Spleen (tissue), 7 donors: ENCODE data around the gene COL4A3.

Source experiments
- POLR2A ChIP-seq, 3 donors: fragments of 450-650 bp; IDR thresholded peaks; one replicate each; pipeline ENCODE4 v1.5.1; 2017; ENCODE audit warnings: antibody characterized with exemption in 3 of 3, mild to moderate bottlenecking in 1 of 3
- POLR2AphosphoS5 ChIP-seq, 3 donors: sonication (generic); formaldehyde crosslinking; IDR thresholded peaks; one replicate each; pipeline ENCODE4 v1.5.1; 2017; ENCODE audit warnings: antibody characterized with exemption in 3 of 3
- TF ChIP-seq, protein P1 (sequence below), 11 experiments: fragments of 200-600 bp in 7 of 11; fragments of 450-650 bp in 4 of 11; sonication (generic) in 4 of 11; IDR thresholded peaks in 8 of 11; conservative IDR thresholded peaks in 3 of 11; 1 replicate in 7 of 11; 2 replicates in 4 of 11; pipeline versions ENCODE4 v1.4.0 to v1.8.0; 2016 to 2021; ENCODE audit warnings: antibody characterized with exemption in 11 of 11, inconsistent platforms in 4 of 11, mild to moderate bottlenecking in 1 of 11
- donor health status: DM: no; HTN: no; CAD: no; lungs with moderate emphysema.
- donor health status: DM: no; HTN: no; CAD: no.
- donor health status: DM: no; HTN: no; CAD: no.

DNA sequence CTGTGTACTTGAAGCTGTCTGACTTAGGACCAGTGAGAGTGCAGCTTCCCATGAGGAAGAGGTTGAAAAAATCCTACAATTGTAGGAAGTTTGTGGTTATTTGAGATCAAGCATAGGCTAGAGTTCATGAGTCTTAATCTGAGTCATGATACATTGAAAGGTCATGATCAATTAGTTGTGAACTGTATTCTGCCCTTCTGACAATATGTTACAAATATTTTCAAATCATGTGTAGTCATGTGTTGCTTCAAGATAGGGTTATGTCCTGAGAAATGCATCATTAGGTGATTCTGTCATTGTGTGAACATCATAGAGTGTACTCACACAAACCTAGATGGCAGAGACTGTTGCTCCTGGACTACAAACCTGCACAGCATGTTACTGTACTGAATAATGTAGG lies 92.2 kb downstream of the COL4A3 start:
- TF ChIP-seq, protein P1, sequence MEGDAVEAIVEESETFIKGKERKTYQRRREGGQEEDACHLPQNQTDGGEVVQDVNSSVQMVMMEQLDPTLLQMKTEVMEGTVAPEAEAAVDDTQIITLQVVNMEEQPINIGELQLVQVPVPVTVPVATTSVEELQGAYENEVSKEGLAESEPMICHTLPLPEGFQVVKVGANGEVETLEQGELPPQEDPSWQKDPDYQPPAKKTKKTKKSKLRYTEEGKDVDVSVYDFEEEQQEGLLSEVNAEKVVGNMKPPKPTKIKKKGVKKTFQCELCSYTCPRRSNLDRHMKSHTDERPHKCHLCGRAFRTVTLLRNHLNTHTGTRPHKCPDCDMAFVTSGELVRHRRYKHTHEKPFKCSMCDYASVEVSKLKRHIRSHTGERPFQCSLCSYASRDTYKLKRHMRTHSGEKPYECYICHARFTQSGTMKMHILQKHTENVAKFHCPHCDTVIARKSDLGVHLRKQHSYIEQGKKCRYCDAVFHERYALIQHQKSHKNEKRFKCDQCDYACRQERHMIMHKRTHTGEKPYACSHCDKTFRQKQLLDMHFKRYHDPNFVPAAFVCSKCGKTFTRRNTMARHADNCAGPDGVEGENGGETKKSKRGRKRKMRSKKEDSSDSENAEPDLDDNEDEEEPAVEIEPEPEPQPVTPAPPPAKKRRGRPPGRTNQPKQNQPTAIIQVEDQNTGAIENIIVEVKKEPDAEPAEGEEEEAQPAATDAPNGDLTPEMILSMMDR (IDR thresholded peaks at IDR 0.05 in 8 of 11, conservative IDR thresholded peaks at IDR 0.05 in 3 of 11): no peak
- TF ChIP-seq POLR2A (IDR thresholded peaks at IDR 0.05) (no peak), POLR2AphosphoS5 (IDR thresholded peaks at IDR 0.05) (no peak)
